ENCODE measurements around the gene NCCRP1.

The NCCRP1 gene

DNA sequence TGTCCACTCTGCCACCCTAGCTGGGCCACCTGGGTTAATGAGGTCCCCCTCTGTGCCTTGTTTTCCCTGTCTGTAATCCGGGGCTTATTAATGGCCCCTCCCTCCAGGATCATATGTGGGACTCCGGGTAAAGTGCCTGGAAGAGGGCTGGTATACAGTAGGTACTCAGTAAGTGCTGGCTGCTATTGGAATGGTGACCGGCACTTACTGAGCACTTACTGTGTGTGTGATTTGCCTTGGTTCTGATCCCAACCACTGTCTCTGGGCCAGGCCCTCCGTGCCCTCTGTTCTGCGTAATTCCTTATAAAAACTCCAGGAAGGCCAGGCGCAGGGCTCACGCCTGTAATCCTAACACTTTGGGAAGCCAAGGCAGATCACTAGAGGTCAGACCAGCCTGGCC is 30.9 kb upstream of the NCCRP1 start:
- no peak for DNase-seq

DNA sequence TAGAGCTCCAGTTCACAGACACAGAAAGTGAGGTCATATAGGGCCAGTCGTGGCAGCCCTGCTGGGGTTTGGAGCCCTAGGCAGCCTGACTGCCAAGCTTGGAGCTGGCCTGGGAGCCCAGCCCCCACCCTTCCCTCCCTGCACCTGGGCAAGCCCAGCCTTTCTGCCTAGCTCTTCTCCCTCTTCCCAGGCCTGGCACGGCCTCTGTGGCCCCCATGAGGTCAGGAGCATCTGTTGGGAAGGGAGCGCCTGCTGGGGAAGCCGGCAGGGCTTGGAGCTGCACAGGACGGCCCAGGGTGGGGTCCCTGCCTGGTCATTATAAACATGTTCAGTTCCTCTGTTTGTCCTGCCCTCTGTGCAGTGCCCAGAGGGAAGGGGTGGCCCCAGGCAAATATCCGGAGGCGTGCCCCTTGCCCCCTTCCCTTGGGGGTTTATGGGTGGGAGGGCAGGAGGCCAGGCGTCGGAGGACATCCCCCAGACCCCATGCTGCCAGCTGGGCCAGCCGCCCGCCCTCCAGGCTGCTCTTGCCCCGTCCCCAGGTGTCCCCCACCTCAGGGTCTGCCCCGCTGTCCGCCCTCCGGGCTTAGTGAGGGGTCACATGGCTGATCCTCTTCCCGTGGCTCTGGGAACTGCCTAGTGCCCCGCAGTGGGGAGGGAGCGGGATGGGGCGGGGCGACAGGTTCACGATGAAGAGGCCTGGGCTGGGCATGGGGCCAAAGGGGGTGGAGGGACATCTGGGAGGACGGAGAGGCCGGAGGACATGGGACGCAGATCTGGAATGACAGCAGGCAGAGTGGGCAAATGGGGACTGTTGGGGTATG is 30.0 kb upstream of the NCCRP1 start:
- DNase-seq: no peak

DNA sequence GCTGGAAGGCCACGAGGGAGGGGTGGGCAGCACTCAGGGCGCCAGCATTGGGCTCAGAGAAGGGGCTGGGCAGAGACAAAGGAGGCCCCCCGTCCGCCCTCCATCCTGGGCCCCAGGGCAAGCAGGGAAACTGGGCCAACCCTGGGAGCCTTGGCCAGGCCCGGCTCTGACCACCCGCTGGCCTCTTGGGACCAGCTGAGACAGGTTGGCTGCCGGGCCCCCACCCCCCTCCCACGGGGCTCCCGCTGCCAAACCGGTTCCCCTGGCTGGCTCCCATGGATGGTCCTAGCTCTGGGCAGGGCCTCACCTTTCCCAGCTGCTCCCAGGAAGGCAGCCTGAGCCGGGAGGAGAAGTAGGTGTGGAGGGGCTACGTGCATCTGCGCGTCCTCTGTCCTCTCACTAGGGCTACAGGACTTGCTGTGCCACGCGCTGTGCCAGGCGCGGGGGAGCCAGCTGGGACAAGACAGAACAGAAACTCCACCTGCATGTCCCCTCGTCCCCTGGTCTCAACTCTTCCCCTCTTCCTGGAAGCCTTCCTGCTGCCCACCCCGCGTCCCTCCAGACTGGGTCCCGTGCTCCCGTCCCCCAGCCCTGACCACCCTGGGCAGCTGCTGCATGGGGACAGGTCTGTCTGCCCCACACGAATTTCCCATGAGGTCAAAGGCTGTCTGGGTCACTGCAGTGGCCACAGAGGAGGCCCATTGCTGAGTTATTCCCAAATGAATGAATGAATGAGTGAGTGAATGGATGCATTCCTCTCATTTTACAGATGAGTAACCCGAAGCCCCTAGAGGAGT is 29.1 kb upstream of the NCCRP1 start:
- no peak for DNase-seq

DNA sequence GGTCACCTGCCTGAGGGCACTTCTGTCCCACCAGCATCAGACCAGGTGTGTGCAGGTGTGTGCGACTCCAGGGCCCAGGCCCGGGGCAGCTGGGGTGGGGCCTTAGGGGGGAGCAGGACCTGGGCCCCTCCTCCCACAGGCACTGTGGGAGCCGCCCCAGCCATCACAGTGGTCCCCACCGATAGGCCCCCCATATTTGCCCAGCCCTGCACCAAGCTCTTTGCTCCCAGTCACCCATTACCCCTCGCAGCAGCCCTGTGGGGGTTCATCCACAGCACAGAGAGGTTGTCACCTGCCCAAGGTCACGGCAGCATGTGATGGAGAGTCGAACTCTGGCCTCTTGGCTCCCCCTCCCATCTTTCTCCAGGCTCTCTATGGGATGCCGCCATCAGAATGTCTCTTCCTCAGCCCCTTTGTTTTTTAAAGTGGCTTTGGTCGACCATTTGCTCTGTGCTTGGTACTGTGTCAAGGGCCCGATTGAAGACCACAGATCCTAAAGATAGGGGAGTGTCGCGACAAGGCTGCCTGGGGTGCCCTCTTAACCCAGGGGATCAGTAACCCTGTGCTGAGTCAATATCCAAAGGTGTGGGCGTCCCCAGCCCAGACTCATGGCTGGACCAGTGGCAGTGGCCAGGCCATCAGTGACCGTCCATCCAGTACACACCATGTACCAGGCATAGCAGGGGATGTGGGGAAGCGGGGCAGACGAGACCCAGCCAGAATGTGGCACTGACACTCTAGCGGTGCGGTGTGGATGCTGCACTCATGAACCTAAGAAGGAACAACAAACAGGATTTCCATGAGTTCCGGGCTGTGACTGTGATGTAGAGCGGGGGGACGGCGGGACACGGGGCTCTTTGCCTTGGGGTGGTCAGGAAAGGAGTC is 28.3 kb upstream of the NCCRP1 start:
- DNase-seq: no peak

DNA sequence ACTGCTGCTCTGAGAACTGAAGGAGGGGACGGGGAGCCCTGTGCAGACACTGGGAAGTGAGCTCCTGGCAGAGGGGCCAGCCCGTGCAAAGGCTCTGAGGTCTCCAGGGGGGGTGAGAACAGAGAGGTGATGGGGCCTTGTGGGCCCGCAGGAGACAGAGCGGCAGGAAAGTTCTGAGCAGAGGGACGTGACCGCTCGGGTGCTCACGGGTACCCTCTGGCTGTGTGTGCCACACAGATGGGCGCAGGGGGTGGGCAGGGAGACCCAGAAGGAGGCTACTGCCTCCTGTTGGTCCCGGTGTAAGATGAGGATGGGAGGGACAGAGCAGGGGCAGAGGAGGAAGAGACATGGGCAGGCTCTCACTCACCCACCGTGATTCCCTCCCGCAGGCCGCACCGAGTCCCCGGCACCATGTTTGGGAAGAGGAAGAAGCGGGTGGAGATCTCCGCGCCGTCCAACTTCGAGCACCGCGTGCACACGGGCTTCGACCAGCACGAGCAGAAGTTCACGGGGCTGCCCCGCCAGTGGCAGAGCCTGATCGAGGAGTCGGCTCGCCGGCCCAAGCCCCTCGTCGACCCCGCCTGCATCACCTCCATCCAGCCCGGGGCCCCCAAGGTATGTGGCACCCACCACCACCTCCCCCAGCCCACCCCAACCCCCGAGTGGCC is 27.5 kb upstream of the NCCRP1 start:
- DNase-seq: no peak

DNA sequence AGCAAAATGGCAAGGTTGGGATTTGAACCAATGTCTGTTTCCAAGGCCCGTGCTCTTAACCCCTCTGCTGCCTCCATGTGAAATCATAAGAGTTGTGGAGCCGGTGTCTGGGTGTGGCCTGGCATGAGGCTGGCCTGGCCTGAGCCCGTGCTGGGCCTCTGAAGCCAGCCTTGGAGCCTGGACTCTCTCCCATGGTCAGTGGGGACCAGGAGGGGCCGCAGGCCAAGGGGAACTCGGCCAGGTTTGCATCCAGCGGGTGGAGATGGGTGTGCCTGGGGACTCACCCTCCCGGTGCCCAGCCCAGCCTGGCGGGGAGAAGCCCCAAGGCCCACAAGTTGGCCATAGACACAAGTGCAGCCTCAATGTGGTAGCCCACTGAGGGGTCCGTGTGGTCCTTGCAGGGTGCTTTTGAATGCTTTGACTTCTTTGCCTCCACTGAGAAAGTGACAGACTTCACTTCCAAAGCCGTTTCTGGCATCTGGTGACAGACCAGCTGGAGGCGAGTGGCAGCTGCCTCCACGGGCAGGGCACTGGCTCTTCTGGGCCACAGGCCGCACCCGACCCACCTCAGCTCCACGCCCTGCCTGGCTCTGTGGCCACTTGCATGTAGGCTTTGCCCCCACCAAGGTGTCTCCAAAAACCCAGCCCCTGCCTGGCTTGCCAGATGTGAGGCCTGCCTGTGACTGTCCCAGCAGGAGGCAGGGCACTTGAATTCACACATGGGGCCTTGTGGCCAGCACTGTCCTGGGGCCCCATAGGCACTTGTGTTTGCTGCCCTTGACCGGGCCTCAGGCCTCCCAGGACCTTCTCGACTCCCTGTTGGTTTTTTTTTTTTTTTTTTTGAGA is 26.2 kb upstream of the NCCRP1 start:
- DNase-seq: no peak

DNA sequence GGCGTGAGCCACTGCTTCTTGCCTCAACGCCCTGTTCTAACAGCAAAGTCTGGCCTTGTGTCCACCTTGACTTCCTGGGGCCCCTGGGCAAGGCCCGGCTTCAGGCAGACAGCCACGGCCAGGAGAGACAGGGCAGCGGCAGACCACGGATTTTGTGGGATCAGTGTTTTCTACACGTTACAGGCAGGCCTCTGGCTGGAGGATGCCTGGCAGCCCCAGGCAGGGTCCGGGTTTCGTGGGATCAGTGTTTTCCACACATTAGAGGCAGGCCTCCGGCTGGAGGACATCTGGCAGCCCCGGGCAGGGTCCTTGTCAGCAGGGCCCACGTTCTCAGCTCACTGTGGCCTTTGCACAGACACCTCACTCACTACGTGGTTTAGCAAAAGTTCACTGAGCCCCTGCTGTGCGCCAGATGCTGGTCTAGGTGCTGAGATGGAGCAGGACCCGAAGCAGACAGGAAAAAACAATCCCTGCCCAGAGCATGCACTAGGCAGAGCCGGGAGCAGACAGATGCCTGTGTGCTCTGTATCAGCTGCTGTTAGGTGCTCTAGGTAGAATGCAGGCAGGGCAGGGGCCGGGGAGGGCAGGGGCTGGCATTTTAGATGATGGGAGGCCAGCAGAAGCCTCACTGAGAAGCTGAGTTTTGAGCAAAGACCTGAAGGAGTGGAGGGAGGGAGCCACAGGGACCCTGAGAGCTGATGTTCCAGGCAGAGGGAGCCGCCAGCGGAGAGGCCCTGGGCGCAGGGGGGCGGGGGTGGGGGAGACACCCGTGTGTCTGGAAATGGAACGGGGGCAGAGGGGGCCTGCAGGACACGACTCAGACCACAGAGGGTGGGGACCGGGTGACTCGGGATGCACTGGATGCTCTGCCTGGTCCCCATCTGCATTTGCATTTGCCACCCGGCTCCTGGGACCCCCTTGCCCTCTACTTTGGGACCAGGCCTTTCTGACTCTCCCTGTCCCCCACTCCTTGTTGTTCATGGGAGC is 25.0 kb upstream of the NCCRP1 start:
- no peak for DNase-seq

DNA sequence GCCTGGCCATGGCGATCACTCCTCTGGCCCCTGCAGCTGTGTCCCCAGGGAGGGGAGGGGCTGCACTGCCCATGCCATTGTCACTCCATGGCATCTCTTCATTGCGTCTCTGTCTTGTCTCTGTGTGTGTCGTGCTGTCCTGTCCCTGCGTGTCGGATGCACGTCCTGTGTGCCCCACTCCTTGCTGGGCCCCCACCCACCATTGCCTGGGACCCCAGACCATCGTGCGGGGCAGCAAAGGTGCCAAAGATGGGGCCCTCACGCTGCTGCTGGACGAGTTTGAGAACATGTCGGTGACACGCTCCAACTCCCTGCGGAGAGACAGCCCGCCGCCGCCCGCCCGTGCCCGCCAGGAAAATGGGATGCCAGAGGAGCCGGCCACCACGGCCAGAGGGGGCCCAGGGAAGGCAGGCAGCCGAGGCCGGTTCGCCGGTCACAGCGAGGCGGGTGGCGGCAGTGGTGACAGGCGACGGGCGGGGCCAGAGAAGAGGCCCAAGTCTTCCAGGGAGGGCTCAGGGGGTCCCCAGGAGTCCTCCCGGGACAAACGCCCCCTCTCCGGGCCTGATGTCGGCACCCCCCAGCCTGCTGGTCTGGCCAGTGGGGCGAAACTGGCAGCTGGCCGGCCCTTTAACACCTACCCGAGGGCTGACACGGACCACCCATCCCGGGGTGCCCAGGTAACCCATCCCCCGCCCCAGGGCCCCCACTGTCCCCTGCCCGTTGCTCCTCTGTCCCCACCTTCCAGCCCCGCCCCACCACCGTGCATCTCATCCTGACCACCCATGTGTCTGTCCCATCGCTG is 23.9 kb upstream of the NCCRP1 start:
- no peak for DNase-seq

DNA sequence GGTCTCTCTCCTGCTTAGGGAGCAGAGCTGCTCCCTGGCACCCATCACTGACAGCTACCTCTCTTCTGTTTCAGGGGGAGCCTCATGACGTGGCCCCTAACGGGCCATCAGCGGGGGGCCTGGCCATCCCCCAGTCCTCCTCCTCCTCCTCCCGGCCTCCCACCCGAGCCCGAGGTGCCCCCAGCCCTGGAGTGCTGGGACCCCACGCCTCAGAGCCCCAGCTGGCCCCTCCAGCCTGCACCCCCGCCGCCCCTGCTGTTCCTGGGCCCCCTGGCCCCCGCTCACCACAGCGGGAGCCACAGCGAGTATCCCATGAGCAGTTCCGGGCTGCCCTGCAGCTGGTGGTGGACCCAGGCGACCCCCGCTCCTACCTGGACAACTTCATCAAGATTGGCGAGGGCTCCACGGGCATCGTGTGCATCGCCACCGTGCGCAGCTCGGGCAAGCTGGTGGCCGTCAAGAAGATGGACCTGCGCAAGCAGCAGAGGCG is 23.2 kb upstream of the NCCRP1 start:
- DNase-seq: no peak

DNA sequence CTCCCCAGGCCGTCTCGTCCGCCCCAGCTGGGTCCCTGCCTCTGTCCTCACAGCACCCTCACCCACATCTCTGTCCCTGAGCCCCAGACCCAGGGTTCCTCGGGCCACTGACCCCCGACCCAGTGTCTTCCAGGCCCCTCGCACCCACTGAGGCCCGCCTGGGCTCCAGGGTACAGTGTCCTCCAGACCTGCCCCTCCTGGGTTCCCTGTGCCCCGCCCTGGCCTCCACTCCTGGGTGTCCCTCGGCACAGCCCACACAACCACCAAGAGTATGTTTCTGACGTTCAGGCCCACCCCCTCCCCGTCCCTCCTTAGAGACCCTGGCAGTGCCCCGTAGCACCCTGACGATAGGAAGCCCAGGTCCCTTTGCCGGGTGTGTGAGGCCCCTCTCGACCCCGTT is 22.6 kb upstream of the NCCRP1 start:
- DNase-seq: no peak

DNA sequence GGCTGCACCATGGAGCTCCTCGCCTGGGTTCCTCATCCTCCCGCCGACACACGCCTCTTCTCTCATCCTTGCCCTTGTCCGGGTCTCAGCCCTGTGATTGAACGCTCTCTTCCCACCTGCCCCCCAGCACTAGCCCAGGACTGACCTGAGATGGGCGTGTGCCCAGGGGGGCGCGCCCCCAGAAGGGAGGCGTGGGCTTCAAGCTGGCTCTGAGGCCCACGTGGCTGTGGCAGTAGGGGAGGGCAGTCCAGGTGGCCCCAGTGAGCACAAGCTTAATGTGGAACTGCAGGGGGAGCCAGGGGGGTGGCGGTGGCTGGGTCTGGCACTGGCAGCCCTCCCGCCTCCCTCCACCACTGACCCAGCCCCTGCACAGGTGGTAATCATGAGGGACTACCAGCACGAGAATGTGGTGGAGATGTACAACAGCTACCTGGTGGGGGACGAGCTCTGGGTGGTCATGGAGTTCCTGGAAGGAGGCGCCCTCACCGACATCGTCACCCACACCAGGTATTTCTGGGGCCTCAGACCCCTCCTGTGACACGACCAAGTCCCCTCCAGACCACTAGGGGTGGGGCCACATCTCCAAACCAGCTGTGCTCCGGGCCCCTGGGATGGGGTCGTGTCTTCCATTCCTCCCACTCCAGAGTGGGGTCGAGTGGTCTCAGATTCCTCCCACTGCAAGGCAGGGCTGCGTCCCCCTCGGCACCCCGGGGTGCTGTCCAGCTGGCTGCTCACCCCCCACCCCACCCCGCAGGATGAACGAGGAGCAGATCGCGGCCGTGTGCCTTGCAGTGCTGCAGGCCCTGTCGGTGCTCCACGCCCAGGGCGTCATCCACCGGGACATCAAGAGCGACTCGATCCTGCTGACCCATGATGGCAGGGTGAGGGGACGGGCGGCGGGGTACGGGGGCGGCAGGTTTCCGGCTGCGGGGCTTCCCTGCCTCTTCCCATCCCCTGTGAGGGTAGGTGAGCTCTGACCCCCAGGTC is 21.9 kb upstream of the NCCRP1 start:
- no peak for DNase-seq

DNA sequence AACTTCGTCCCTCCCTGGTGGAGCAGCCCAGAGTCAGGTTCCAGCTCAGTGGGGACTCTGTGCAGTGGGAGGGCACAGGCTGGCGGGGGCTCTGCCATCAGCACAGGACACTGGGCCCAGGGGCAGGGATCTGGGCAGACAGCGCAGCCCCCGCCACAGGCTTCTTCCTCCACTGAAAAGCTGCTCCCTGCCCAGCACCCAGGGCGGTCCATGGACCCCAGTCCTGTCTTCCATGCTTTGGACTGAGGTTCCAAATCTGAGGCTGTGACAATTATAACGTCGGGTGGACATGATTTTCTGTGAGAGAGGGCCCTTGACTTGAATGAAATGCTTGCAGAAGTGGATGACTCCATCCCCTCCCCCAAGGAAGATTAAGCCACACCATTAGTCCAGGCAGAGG is 21.2 kb upstream of the NCCRP1 start:
- DNase-seq: no peak

DNA sequence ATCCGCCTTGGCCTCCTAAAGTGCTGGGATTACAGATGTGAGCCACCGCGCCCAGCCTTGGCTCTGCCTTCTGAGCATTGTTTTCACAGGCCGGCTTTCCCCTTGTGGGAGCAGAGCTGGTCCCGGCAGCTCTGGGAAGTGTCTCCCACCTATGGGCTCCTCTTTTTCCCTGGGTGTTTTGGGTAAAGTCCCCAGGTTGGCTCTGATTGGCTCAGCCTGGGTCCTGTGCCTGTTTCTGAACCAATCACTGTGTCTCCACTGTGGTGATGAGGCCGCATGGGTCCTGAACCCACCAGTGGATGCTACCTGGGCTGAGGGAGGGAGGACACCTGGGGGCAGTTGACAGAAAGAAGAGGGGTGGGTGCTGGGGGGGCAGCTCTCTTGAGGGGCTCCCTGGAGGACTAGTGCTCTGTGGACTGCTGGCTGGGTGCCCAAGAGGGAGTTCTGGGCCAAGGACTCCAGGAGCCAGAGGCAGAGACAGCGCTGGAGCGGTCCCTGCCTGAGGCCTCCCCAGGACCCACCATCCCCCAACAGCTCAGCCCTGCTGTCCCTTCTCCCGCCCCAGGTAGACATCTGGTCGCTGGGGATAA is 19.6 kb upstream of the NCCRP1 start:
- DNase-seq: no peak

DNA sequence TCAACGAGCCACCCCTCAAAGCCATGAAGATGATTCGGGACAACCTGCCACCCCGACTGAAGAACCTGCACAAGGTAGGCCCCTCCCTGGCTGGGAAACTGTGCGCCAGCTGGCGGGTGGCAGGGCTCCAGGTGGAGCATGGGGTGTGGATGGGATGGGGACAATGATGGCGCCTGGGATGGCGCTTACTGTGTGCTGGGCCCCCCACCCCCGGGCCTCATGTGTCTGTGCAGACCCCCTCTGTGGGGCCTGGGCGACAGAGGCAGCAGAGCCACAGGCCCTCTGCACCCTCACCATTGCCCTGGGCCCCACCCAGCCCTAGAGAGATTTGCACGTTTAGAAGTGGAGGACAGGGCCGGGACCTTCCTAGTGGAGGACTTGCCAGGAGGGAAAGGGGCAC is 19.0 kb upstream of the NCCRP1 start:
- DNase-seq: no peak

DNA sequence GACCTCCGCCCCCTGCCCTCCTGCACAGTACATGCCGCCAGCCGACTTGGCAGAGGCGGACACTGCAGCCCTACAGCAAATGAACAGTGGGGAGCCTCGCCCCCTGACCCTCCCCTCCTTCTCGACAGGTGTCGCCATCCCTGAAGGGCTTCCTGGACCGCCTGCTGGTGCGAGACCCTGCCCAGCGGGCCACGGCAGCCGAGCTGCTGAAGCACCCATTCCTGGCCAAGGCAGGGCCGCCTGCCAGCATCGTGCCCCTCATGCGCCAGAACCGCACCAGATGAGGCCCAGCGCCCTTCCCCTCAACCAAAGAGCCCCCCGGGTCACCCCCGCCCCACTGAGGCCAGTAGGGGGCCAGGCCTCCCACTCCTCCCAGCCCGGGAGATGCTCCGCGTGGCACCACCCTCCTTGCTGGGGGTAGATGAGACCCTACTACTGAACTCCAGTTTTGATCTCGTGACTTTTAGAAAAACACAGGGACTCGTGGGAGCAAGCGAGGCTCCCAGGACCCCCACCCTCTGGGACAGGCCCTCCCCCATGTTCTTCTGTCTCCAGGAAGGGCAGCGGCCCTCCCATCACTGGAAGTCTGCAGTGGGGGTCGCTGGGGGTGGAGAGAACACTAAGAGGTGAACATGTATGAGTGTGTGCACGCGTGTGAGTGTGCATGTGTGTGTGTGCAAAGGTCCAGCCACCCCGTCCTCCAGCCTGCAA is 18.3 kb upstream of the NCCRP1 start:
- DNase-seq: no peak

DNA sequence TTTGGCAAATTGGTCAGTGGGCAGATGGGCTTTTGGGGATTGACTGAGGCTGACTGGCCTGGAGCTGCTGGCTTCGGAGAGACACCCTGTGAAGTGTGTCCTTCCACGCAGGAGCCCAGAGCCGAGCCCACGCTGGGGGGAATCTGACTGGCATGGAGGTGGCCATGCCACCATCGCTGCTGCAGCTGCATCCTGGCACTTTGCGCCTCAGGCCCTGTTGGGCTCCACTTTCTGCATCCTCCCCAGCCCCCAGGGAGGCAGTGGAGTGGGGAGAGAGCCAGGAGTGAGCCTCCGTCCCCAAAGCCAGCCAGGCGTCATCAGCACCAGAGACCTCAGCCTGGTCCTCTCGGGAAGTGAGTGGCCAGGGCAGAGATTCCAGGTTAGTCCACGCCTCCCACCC is 17.0 kb upstream of the NCCRP1 start:
- no peak for DNase-seq

DNA sequence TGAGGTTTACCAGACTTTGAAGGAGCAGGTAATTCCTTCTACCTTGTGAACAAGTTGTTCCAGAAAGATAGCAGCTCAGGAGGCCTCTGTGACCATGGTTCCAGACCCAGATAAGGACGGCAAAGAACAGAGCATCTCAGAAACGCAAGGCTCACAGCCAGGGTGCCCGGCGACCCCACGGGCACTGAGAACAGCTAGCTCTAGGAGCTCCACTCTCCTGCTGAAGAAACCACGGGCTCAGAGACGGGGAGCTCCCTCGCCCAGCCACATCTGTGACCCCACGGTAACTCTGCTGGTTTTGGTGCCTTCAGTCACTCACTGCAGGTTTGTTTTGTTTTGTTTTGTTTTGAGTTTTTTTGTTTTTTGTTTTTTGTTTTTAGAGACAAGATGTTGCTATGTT is 16.0 kb upstream of the NCCRP1 start:
- DNase-seq: no peak

Data from SW 1271 (cell line).